ENCODE data around the gene KIRREL3. TPM values are rescaled to one million over a fixed set of nuclear protein-coding genes. Genes with fewer than 3 reads are reported as not detected.

The KIRREL3 gene
- total RNA-seq, 4 donors from 2014 or later: 0.19 TPM; not detected in 3

- no peak for DNase-seq
- no peak for TF ChIP-seq POLR2A (IDR thresholded peaks at IDR 0.05)
- TF ChIP-seq, protein P1, sequence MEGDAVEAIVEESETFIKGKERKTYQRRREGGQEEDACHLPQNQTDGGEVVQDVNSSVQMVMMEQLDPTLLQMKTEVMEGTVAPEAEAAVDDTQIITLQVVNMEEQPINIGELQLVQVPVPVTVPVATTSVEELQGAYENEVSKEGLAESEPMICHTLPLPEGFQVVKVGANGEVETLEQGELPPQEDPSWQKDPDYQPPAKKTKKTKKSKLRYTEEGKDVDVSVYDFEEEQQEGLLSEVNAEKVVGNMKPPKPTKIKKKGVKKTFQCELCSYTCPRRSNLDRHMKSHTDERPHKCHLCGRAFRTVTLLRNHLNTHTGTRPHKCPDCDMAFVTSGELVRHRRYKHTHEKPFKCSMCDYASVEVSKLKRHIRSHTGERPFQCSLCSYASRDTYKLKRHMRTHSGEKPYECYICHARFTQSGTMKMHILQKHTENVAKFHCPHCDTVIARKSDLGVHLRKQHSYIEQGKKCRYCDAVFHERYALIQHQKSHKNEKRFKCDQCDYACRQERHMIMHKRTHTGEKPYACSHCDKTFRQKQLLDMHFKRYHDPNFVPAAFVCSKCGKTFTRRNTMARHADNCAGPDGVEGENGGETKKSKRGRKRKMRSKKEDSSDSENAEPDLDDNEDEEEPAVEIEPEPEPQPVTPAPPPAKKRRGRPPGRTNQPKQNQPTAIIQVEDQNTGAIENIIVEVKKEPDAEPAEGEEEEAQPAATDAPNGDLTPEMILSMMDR (IDR thresholded peaks at IDR 0.05): no peak
- Histone ChIP-seq H3K27me3 (peaks cover 0 to 48% (median 0%) of the 10 kb centered on the region in 4 donors), H3K4me3 (no peak overlapping the region), H3K36me3 (no peaks in the 10 kb centered on the region), H3K4me1 (no peaks in the 10 kb centered on the region), H3K27ac (no peak overlapping the region), H3K9me3 (peaks cover 0 to 10% (median 0%) of the 10 kb centered on the region in 3 donors)
- intact Hi-C loops (cut with DNase I): no loop called here
- 75 to 76% methylated on average over 2 to 10 of the region's 14 CpGs for WGBS, 2 donors
Observed at GRCh38 chr11:126511475-126512115, 489.0 kb downstream of the KIRREL3 start.

- Histone ChIP-seq H3K27me3 (peaks cover 0 to 45% (median 0%) of the 10 kb centered on the region in 4 donors), H3K9me3 (peaks cover 0 to 11% (median 0%) of the 10 kb centered on the region in 3 donors), H3K36me3 (no peaks in the 10 kb centered on the region), H3K4me3 (no peak overlapping the region), H3K4me1 (no peaks in the 10 kb centered on the region), H3K27ac (no peak overlapping the region)
- intact Hi-C loops (cut with DNase I): no loop called here
- TF ChIP-seq, protein P1 (IDR thresholded peaks at IDR 0.05): no peak
- no peak for TF ChIP-seq POLR2A (IDR thresholded peaks at IDR 0.05)
- 76 to 79% methylated on average over 3 to 4 of the region's 5 CpGs for WGBS, 2 donors
- no peak for DNase-seq
Observed at GRCh38 chr11:126510621-126511370, 489.8 kb downstream of the KIRREL3 start.

DNA sequence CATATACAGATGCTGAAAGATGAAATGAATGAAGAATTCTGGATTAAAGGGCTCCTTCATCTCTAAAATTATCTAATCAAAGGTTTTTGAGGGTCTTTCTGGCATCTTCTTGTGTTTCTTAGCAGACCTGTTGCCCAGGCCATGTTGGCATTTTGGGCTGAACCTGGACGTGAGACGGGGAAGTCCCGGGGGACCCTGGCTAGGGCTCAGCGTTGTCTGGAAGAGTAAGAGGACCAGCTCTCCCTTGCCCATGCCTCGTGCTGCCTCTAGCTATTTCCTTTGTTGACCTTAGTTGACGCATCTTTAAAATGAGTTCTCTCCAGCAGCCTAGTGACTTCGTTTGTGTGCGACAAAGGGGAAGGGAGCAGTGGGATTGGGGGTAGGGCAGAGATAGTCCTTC lies 492.9 kb downstream of the KIRREL3 start:
- WGBS, 2 donors: 41 to 67% methylated on average over 8 of the region's 8 CpGs
- H3K4me3 ChIP-seq: no peak overlapping the region
- DNase-seq: no peak
- intact Hi-C loops (cut with DNase I): no loop called here
- no peaks in the 10 kb centered on the region for H3K36me3 ChIP-seq
- no peak overlapping the region for H3K27ac ChIP-seq
- peaks cover 0 to 25% (median 7%) of the 10 kb centered on the region in 3 donors for H3K9me3 ChIP-seq
- H3K4me1 ChIP-seq: no peaks in the 10 kb centered on the region
- H3K27me3 ChIP-seq: peaks cover 0 to 52% (median 0%) of the 10 kb centered on the region in 4 donors
- TF ChIP-seq, protein P1 (IDR thresholded peaks at IDR 0.05): no peak
- TF ChIP-seq POLR2A (IDR thresholded peaks at IDR 0.05): no peak

- Histone ChIP-seq H3K27me3 (peaks cover 0 to 51% (median 0%) of the 10 kb centered on the region in 4 donors), H3K9me3 (peaks cover 0 to 25% (median 7%) of the 10 kb centered on the region in 3 donors), H3K36me3 (no peaks in the 10 kb centered on the region), H3K4me1 (peaks cover 0 to 7% (median 0%) of the 10 kb centered on the region in 3 donors), H3K4me3 (no peak overlapping the region), H3K27ac (no peak overlapping the region)
- TF ChIP-seq POLR2A (IDR thresholded peaks at IDR 0.05): no peak
- TF ChIP-seq, protein P1 (IDR thresholded peaks at IDR 0.05): no peak
- intact Hi-C loops (cut with DNase I): no loop called here
- WGBS, 2 donors: 80 to 89% methylated on average over 4 of the region's 4 CpGs
- no peak for DNase-seq
Observed at GRCh38 chr11:126506789-126507188, 493.8 kb downstream of the KIRREL3 start.

GRCh38 chr11:126502982-126503381 lies 497.6 kb downstream of the KIRREL3 start:
- TF ChIP-seq, protein P1 (IDR thresholded peaks at IDR 0.05): no peak
- no peak for TF ChIP-seq POLR2A (IDR thresholded peaks at IDR 0.05)
- H3K27ac ChIP-seq: no peak overlapping the region
- intact Hi-C loops (cut with DNase I): no loop called here
- no peaks in the 10 kb centered on the region for H3K36me3 ChIP-seq
- no peak overlapping the region for H3K4me3 ChIP-seq
- peaks cover 0 to 12% (median 0%) of the 10 kb centered on the region in 3 donors for H3K4me1 ChIP-seq
- peaks cover 0 to 75% (median 0%) of the 10 kb centered on the region in 4 donors for H3K27me3 ChIP-seq
- peaks cover 0 to 25% (median 7%) of the 10 kb centered on the region in 3 donors for H3K9me3 ChIP-seq
- 39 to 40% methylated on average over 1 to 5 of the region's 5 CpGs for WGBS, 2 donors
- DNase-seq: no peak

Measured in esophagus squamous epithelium (tissue), 5 donors.